HUES6 (cell line): ENCODE results near the gene ZNF232.

Experiments
- H3K27ac ChIP-seq: 2 replicates; pipeline ENCODE4 v1.7.0; 2013; ENCODE audit warnings: low read depth, mild to moderate bottlenecking, low read length, inconsistent platforms
- H3K27me3 ChIP-seq: 2 replicates; pipeline ENCODE4 v1.6.1; 2013; ENCODE audit warnings: low read length; ENCODE audit not compliant: control insufficient read depth, insufficient read depth
- H3K36me3 ChIP-seq: 2 replicates; pipeline ENCODE4 v1.6.1; 2013; ENCODE audit warnings: low read length; ENCODE audit not compliant: control insufficient read depth, insufficient read depth
- H3K4me1 ChIP-seq: 2 replicates; pipeline ENCODE4 v1.6.1; 2013; ENCODE audit warnings: low read length; ENCODE audit not compliant: control insufficient read depth, insufficient read depth
- H3K4me3 ChIP-seq: 2 replicates; pipeline ENCODE4 v1.5.1; 2013; ENCODE audit warnings: low read depth, low read length
- H3K9ac ChIP-seq: one replicate; pipeline ENCODE4 v1.6.1; 2013; ENCODE audit warnings: mild to moderate bottlenecking, low read length
- H3K9me3 ChIP-seq: 2 replicates; pipeline ENCODE4 v1.6.1; 2013; ENCODE audit warnings: low read depth, low read length; ENCODE audit not compliant: control insufficient read depth, insufficient read depth

Gene ZNF232

DNA sequence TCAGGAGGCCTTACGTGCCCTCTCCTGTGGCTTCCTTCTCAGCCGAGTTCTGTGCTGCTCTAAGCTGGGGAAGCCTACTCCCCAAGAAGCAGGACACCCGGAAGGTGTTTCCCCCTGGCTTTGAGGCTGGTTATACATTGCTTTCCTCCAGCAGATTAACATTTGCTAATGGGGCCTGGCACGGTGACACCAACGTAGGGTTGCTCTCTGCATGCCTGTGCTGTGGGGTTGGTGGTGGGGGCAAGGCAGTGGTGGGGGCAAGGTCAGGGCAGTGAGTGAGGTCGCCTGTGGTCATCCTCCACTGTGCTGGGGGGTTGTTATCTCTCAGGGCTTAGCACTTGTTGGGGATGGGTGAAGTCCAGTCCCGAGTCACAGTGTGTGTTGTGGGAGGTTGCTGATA, 8.4 kb upstream of the ZNF232 start:
- Histone ChIP-seq H3K4me3 (no peak overlapping the region), H3K27ac (no peak overlapping the region), H3K9me3 (no peaks in the 10 kb centered on the region), H3K4me1 (no peaks in the 10 kb centered on the region; the same call in 1 of the 2 replicates), H3K27me3 (peaks cover 30% of the 10 kb centered on the region), H3K9ac (no peak overlapping the region), H3K36me3 (peaks cover 7% of the 10 kb centered on the region; the same call in 1 of the 2 replicates)

DNA sequence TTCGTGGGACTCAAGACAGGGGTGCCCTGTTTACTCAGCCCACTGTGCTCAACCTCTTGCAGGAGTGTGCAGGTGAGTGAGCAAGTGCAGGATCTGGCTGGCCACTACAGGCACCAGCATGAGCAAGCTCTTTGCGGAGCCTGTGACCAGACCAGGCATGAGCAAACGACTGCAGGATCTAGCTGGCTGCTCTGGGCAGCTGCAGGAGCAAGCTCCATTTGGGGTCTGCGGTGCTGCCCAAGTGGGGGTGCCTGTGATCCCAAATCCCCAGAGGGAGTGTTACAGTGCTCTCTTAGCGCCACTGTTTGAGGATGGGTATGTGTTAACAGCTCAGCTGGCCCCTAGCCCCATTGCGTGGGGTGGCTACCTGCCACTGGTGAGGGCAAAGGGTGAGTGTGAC, 6.5 kb upstream of the ZNF232 start:
- no peaks in the 10 kb centered on the region; the same call in 1 of the 2 replicates for H3K4me1 ChIP-seq
- H3K4me3 ChIP-seq, result no peak overlapping the region
- peaks cover 12% of the 10 kb centered on the region for H3K36me3 ChIP-seq
- H3K27me3 ChIP-seq, result peaks cover 21% of the 10 kb centered on the region
- H3K9ac ChIP-seq, result no peak overlapping the region
- H3K27ac ChIP-seq, result no peak overlapping the region
- no peaks in the 10 kb centered on the region for H3K9me3 ChIP-seq

DNA sequence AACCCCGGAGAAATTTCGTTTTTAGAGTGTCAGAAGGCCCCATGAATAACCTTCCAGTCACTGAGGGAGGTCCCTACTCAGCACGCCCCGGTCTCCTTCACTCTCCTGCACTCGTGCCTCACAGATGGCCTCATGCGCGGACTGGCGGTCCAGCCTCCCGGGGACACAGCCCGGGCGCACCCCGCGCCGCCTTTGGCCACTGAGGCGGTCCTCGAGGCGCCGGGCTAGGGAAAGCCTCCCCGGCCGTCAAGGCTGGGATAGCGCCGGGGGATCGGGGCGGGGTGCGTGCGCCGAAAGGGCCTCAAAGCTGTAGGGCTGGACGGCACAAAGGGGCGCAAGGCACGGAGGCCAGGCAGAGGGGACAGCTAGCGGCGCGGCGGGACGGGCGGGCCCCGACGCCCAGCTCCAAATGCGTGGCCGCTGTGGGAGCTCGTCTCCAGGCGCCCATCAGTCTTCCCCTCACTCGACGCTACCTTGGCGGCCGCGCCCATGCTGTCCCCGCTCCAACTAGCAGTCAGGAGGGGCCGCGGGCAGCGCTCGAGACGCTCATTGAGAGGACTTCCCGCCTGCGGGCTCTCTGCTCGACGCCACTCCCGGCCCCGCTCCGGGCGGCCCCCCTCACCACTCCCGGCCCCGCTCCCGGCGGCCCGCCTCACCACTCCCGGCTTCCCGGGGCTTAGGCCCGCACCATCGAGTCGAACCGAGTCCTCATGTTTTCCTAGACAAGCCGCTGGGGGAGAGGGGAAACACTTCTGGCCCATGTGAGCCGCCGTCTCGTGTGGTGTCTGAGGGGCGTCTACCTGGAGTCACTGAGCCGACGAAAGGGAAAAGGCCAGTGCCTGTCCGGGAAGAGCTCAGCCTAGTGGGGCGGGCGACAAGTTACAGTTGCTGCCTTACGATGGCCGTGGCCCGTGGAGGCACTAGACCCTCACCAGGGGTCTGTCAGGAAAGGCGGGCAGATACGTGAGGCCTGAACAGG, 4.3 kb upstream of the ZNF232 start, which contains the start of gene USP6:
Gene USP6 (plus strand): TSS at position 360 of the 979 bp plus-strand sequence. CDS start 14,336 bp downstream, outside the sequence.
- Histone ChIP-seq H3K4me1 (no peaks in the 10 kb centered on the region; the same call in 1 of the 2 replicates), H3K4me3 (peak within 1 kb of the TSS; percentile 61), H3K27ac (no peak within 1 kb of the TSS; the same call in 1 of the 2 replicates), H3K36me3 (peaks cover 12% of the 10 kb centered on the region), H3K9me3 (no peaks in the 10 kb centered on the region), H3K27me3 (peaks cover 8% of the 10 kb centered on the region; the same call in 1 of the 2 replicates), H3K9ac (peak within 1 kb of the TSS; percentile 70)

DNA sequence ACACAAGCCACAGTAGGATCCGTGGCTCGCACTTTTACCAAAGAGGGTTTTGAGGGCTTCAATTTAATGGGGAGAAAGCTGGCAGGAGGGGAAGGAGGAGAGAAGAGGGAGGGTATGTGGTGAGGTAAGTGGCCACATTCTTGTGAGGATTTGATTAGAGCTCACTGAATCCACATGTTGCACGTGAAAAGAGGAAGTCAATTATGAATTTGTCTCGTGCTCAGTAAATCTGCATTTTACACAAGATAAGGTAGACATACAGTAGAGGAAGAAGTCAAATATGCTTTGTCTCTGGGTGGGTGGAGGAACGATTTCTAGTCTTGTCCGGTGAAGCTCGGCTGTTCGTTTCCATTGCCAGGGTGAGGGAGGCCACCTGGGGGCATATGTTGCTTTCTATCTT, 862 bp downstream of the ZNF232 start:
- H3K9ac ChIP-seq, result peak overlapping the region; percentile 91

DNA sequence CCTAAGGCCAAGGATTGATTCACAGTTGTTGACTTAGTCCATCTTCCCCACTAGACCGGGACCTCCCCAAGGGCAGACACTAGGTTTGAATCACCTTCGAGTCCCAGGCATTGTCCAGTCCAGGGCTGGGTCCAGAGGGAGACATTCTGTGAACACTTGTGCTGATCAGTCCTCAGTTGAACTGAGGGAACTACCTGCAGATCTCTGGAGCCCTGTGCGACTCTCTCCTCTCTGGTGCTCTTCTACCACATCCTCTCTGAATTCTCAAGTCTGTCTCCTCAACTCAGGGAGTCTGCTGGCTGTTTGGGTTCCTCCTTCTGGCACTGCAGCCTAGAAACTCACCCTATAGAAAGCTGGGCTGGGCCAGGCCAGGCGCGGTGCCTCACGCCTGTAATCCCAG, 10.8 kb downstream of the ZNF232 start:
- Histone ChIP-seq H3K4me1 (no peaks in the 10 kb centered on the region), H3K9me3 (peaks cover 17% of the 10 kb centered on the region), H3K4me3 (no peak overlapping the region), H3K27me3 (peaks cover 13% of the 10 kb centered on the region; the same call in 1 of the 2 replicates), H3K36me3 (peaks cover 12% of the 10 kb centered on the region), H3K27ac (no peak overlapping the region), H3K9ac (no peak overlapping the region)

More for the DNA sequence above, 862 bp downstream of the ZNF232 start:
- Histone ChIP-seq H3K9me3 (peaks cover 4% of the 10 kb centered on the region; the same call in 1 of the 2 replicates), H3K4me3 (peak overlapping the region; percentile 86), H3K36me3 (peaks cover 45% of the 10 kb centered on the region), H3K4me1 (peaks cover 5% of the 10 kb centered on the region; the same call in 1 of the 2 replicates), H3K27ac (no peak overlapping the region; the same call in 1 of the 2 replicates), H3K27me3 (peaks cover 5% of the 10 kb centered on the region; the same call in 1 of the 2 replicates)

DNA sequence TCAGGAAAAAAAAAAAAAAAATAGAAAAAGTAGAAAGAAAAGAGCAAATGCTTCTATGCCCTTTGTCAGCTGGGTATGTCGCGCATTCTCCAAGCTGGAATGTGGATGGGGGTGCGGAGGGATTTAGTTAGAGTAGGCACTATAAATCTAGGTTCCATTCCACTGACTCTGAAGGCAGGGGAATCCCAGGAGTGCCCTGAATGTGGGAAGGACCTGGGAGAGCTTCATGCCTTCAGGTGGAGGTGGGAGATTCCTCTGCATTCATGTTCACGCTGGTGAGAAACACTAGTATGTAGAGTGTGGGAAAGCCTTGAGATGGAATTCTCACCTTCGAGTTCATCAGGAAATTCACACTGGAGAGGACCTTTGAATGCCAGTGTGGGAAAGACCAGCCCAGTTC, 12.4 kb downstream of the ZNF232 start:
- no peaks in the 10 kb centered on the region for H3K4me1 ChIP-seq
- peaks cover 26% of the 10 kb centered on the region for H3K9me3 ChIP-seq
- H3K27ac ChIP-seq, result no peak overlapping the region
- H3K36me3 ChIP-seq, result peaks cover 6% of the 10 kb centered on the region; the same call in 1 of the 2 replicates
- peaks cover 13% of the 10 kb centered on the region; the same call in 1 of the 2 replicates for H3K27me3 ChIP-seq
- H3K4me3 ChIP-seq, result no peak overlapping the region
- H3K9ac ChIP-seq, result no peak overlapping the region

DNA sequence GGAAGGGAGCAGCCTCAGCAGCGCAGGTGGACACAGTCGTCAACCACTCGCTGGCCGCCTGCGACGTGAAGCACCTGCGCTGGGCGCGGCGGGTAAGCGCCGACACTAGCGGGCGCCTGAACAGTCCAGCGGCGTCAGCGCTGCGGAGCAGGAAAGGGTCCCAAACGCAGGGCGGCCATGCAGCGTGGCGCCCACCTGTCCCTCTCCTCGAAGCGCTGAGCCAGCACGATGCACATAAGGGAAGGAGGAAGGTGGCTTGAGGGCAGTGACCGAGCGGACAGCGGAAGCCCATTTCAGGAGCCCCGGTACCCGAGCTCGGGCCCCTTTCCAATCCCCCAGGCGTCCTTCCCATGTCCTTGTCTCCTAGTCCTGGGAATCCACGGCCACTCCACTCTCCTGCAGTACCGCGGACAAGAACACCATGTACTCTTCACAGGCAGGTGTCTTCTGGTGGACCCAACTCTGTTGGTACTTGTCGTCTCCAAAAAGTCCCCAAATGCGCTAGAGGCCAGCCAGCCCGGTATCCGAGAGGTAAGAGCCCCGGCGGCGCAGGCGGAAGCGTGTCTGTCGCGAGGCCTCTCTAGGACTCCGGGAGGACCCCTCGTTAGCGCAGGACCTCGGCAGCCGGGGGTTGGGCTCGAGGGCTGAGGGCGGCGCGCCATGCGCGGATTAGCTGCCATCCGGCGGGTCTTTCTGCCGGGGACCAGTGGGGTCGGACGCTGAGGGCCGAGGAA, 14.4 kb downstream of the ZNF232 start:
- Histone ChIP-seq H3K27ac (no peak overlapping the region), H3K9ac (peak overlapping the region; percentile 64), H3K9me3 (peaks cover 46% of the 10 kb centered on the region), H3K4me1 (no peaks in the 10 kb centered on the region), H3K36me3 (no peaks in the 10 kb centered on the region), H3K4me3 (peak overlapping the region; percentile 71), H3K27me3 (peaks cover 13% of the 10 kb centered on the region; the same call in 1 of the 2 replicates)

DNA sequence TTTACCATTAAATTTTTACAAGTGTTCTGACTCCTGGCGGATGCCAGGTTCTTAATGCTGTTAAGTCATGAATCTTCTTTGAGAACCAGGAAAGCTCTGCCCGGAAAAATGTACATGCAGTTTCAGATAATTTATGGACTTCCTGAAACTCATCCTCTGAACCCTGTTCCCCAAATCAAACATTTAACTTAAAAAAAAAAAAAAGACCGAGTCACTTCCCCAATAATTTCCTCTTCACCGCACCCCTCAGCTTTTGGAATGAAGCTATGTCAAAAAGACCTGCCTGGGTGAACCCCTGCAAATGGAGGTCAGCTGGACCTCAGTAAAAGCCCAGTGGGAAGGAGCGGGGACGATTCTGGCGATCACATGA, 15.0 kb downstream of the ZNF232 start:
- no peaks in the 10 kb centered on the region for H3K4me1 ChIP-seq
- peak overlapping the region; percentile 71 for H3K4me3 ChIP-seq
- peak overlapping the region; percentile 64 for H3K9ac ChIP-seq
- H3K36me3 ChIP-seq, result peaks cover 4% of the 10 kb centered on the region; the same call in 1 of the 2 replicates
- no peak overlapping the region for H3K27ac ChIP-seq
- H3K27me3 ChIP-seq, result peaks cover 13% of the 10 kb centered on the region; the same call in 1 of the 2 replicates
- peaks cover 52% of the 10 kb centered on the region for H3K9me3 ChIP-seq

DNA sequence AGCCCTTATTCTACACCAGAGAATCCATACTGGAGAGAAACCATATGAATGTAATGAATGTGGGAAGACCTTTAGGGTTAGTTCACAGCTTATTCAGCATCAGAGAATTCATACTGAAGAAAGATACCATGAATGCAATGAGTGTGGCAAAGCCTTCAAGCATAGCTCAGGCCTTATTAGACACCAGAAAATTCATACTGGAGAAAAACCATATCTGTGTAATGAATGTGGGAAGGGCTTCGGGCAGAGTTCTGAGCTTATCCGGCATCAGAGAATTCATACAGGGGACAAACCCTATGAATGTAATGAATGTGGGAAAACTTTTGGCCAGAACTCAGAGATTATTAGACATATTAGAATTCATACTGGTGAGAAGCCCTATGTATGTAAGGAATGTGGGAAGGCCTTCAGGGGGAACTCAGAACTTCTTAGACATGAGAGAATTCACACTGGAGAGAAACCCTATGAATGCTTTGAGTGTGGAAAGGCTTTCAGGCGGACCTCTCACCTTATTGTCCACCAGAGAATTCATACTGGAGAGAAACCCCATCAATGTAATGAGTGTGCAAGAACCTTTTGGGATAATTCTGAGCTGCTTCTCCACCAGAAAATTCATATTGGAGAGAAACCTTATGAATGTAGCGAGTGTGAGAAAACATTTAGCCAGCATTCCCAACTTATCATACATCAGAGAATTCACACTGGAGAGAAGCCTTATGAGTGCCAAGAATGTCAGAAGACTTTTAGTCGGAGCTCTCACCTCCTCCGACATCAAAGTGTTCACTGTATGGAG, 19.3 kb downstream of the ZNF232 start:
- Histone ChIP-seq H3K9ac (no peak overlapping the region), H3K36me3 (peaks cover 4% of the 10 kb centered on the region; the same call in 1 of the 2 replicates), H3K27ac (no peak overlapping the region), H3K9me3 (peaks cover 82% of the 10 kb centered on the region), H3K27me3 (peaks cover 12% of the 10 kb centered on the region; the same call in 1 of the 2 replicates), H3K4me3 (no peak overlapping the region), H3K4me1 (no peaks in the 10 kb centered on the region)

DNA sequence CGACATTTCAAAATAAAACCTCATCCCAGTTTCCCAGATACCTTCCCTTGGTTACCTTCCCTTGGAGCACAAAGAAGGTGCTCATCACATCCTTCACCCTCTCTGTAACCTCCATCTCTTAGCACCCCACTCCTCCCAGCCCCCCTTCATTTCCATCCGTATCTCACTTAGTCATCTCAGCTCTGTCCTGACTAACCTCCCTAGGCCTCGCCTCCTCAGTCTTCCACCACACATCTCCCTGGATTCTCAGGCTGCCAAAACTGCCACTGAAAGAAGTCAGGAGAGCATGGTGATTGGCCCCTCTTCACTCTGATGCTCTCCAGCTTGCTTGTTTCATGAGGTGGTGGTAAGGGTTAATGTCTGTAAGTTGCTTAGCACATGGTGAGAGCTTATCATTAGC, 31.1 kb downstream of the ZNF232 start:
- Histone ChIP-seq H3K27ac (no peak overlapping the region), H3K4me3 (no peak overlapping the region), H3K27me3 (peaks cover 8% of the 10 kb centered on the region; the same call in 1 of the 2 replicates), H3K36me3 (no peaks in the 10 kb centered on the region), H3K9me3 (peaks cover 7% of the 10 kb centered on the region), H3K4me1 (peaks cover 3% of the 10 kb centered on the region; the same call in 1 of the 2 replicates), H3K9ac (no peak overlapping the region)
